NT2/D1 (cell line): Measurements from ENCODE around the gene SPAM1.

Source experiments
- SUZ12 ChIP-seq: IDR thresholded peaks from 2 replicates; pipeline ENCODE4 v1.6.1; 2011; ENCODE audit not compliant: insufficient read length, insufficient read depth; ENCODE audit errors: extremely low read depth
- ZNF274 ChIP-seq: IDR thresholded peaks from 2 replicates; pipeline ENCODE4 v1.6.1; 2011; ENCODE audit warnings: mild to moderate bottlenecking, low read depth, low read length

GRCh38 chr7:123994449-123994848 is 69.4 kb downstream of the SPAM1 start:
- TF ChIP-seq ZNF274 (no peak), SUZ12 (no peak)
